ENCODE results near the gene HOXB6. TPM values are rescaled to one million over a fixed set of nuclear protein-coding genes. Genes with fewer than 3 reads are reported as not detected.
A peak's percentile ranks its signal among the peaks of the same experiment; 100 is the strongest.

Gene HOXB6
- total RNA-seq, 2 donors from 2014 or later = 0.82 to 2.6 TPM

DNA sequence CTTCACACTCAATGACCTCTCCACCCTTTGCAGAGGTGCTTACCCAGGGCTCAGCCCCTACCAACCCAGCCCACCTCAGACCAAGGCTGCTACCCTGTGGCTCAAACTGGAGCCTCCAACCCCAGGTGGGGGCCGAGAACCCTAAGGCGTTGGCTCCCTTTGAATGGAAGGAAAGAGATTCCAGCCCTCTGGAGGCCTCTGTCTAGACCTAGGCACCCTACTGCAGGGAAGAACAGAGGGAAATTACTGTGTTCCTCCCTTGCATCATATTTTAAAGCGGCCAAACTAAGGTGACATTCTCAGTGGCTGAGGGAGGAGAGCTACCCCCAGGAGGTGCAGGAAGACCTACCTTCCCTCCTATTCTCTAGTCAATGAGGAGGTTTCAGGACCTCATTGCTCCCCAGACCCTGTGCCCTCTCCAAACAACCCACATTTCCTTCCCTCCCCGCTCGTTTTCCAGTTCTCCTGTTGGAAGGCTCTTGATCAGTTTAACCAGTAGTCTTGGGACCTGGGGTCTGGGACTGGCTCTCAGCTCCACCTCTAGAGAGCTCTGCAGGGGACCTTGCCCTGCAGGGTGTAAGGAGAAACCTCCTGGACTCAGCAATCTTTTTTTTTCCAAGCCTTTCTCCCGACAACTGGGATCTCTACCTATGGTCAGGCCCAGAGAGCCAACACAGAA is 15.8 kb upstream of the HOXB6 start:
- H3K4me1 ChIP-seq = peaks cover 0 to 24% of the 10 kb centered on the region in 2 donors
- H3K27me3 ChIP-seq = peaks cover 63 to 87% of the 10 kb centered on the region in 2 donors
- H3K4me3 ChIP-seq = no peak overlapping the region
- no peak for TF ChIP-seq CTCF (IDR thresholded peaks at IDR 0.05)
- no peak overlapping the region for H3K27ac ChIP-seq
- no peaks in the 10 kb centered on the region for H3K36me3 ChIP-seq
- DNase-seq (ENCODE audit: low spot score) = no peak
- H3K9me3 ChIP-seq = no peaks in the 10 kb centered on the region

- peaks cover 64 to 81% of the 10 kb centered on the region in 2 donors for H3K27me3 ChIP-seq
- no peak overlapping the region for H3K4me3 ChIP-seq
- no peaks in the 10 kb centered on the region for H3K9me3 ChIP-seq
- H3K36me3 ChIP-seq = no peaks in the 10 kb centered on the region
- peaks cover 0 to 18% of the 10 kb centered on the region in 2 donors for H3K4me1 ChIP-seq
- H3K27ac ChIP-seq = no peak overlapping the region
- DNase-seq (ENCODE audit: low spot score) = no peak
- no peak for TF ChIP-seq CTCF (IDR thresholded peaks at IDR 0.05)
These were observed 15.2 kb upstream of the HOXB6 start for GRCh38 chr17:48619826-48620449.

- H3K9me3 ChIP-seq = no peaks in the 10 kb centered on the region
- H3K36me3 ChIP-seq = no peaks in the 10 kb centered on the region
- H3K27ac ChIP-seq = no peak overlapping the region
- H3K4me1 ChIP-seq = peaks cover 0 to 27% of the 10 kb centered on the region in 2 donors
- DNase-seq (ENCODE audit: low spot score) = peak; percentile 90
- peak; percentile 86 to 97 for TF ChIP-seq CTCF (IDR thresholded peaks at IDR 0.05)
- peaks cover 75 to 78% of the 10 kb centered on the region in 2 donors for H3K27me3 ChIP-seq
- no peak overlapping the region for H3K4me3 ChIP-seq
These were observed 13.6 kb upstream of the HOXB6 start for GRCh38 chr17:48618256-48618896.

DNA sequence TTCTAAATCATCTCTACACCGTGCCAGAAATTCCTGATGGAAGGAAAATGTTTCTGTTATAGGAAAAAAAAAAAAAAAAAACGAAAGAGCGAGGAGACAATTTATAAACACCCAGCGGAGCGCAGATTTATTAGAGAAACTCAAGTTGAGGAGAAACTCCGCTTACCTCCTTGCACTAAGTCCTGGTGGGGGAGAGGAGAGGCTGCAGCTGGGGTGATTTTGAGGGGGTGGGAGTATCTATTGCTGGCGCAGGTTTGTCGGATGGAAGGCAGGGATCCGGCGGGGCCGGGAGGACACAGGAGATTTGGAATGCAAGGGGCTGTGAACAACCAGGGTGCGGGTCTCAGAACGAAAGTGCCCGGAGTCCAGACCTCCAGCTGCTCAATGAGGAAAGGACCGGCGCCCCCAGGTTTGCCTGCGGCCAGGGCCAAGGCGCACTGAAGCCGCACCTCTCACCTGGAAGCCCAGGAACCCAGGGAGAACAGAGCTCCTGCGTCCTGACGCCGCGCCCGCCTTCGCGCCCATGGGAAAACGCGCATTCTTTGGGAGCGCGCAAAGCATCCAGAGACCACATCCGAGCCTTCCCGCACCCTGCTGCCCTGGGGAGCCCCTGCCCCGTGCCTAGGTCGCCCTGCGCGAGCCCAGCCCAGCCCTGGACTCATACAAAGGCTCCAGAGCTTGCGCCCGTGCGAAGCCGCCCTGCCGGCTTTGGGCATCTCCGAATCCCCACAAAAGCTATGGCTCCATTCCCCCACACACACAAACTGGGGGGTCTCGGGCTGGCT is 12.9 kb upstream of the HOXB6 start:
- Histone ChIP-seq H3K36me3 (no peaks in the 10 kb centered on the region), H3K9me3 (no peaks in the 10 kb centered on the region), H3K4me1 (peaks cover 0 to 35% of the 10 kb centered on the region in 2 donors), H3K4me3 (no peak overlapping the region), H3K27ac (no peak overlapping the region), H3K27me3 (peaks cover 73 to 79% of the 10 kb centered on the region in 2 donors)
- no peak for TF ChIP-seq CTCF (IDR thresholded peaks at IDR 0.05)
- no peak for DNase-seq (ENCODE audit: low spot score)

DNA sequence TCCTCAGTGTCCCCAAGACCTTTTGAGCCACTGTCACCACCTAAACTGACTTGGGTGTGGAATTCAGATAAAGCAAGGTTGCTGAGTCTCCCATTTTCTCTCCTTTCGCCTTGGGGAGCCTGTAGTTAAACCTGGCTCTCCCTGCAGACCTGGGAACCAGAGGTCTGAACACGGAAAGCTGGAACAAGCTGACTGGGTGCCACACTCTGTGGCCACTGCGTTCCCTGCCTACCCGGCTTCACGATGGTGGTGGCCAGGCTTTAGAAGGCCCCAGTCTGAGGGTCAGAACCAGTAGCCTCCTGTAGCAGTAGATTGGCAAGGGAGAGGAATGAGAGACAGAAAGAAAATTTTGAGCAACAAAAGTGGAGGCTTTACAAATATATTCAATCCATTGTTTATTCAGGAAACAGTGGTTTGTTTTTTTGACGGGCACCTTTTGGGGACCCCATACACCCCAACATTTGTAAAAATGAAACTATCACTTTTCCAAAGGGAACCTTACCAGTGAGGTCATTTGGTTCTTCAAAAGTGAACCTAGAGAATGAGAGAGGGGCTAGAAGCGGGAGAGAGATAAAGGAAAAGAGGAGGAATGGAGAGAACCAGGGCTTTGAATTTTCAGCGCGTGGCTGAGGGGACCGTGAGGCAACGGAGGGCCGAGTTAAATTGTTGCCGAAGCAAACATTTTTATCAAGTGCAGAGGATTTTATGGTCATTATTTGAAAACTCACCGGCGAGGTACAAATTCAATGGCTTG is 12.1 kb upstream of the HOXB6 start:
- no peak overlapping the region for H3K4me3 ChIP-seq
- H3K36me3 ChIP-seq = no peaks in the 10 kb centered on the region
- H3K9me3 ChIP-seq = no peaks in the 10 kb centered on the region
- no peak overlapping the region for H3K27ac ChIP-seq
- no peak for DNase-seq (ENCODE audit: low spot score)
- no peak for TF ChIP-seq CTCF (IDR thresholded peaks at IDR 0.05)
- peaks cover 0 to 41% of the 10 kb centered on the region in 2 donors for H3K4me1 ChIP-seq
- H3K27me3 ChIP-seq = peaks cover 75 to 81% of the 10 kb centered on the region in 2 donors

All from right atrium auricular region (tissue), 2 donors.